H4 (cell line): ENCODE data around the gene HTATIP2. TPM values are rescaled to one million over a fixed set of nuclear protein-coding genes. Genes with fewer than 3 reads are reported as not detected.

Experiments used
- total RNA-seq: library from RNA; depleted of rRNA; stranded (reverse); fragments of >200 nt; shearing (Covaris generic); gene quantifications from 2 replicates; pipeline ENCODE4 v1.2.3, GENCODE V29; 2014; rRNA removed

HTATIP2 gene
- total RNA-seq, 1 experiment from 2014 or later = 36.7 TPM

Other genes with a start within 250 kb of the HTATIP2 start
- gene DBX1, start 203.2 kb upstream of the HTATIP2 start, total RNA-seq = not detected in 2 replicates
- gene PRMT3, start 24.0 kb downstream of the HTATIP2 start, total RNA-seq = 33.7 and 42.4 TPM in 2 replicates
- gene SLC6A5, start 235.9 kb downstream of the HTATIP2 start, total RNA-seq = not detected in 2 replicates